SHP77 treated with DMSO at 0.1 percent for 48 hours (cell line): ENCODE results near the gene GRM2.

Experiments
- DNase-seq: peaks from one replicate; lab custom pipeline; 2025; lab: John Stamatoyannopoulos, UW

GRM2 gene

GRCh38 chr3:51680196-51680595, 26.7 kb upstream of the GRM2 start:
- no peak for DNase-seq

GRCh38 chr3:51680663-51681230, 26.1 kb upstream of the GRM2 start:
- no peak for DNase-seq

GRCh38 chr3:51681453-51681852, 25.4 kb upstream of the GRM2 start:
- DNase-seq: no peak

- DNase-seq: peak; percentile 35
These were observed 24.8 kb upstream of the GRM2 start for GRCh38 chr3:51682079-51682478.

GRCh38 chr3:51682526-51682925, 24.3 kb upstream of the GRM2 start:
- no peak for DNase-seq

- no peak for DNase-seq
These were observed 23.3 kb upstream of the GRM2 start for GRCh38 chr3:51683566-51683965.

GRCh38 chr3:51684971-51685751, 21.7 kb upstream of the GRM2 start:
- DNase-seq: no peak

GRCh38 chr3:51686056-51686455, 20.8 kb upstream of the GRM2 start:
- no peak for DNase-seq

- no peak for DNase-seq
These were observed 20.2 kb upstream of the GRM2 start for GRCh38 chr3:51686512-51687215.

- no peak for DNase-seq
These were observed 19.2 kb upstream of the GRM2 start for GRCh38 chr3:51687431-51688205.

GRCh38 chr3:51688206-51688600, 18.7 kb upstream of the GRM2 start:
- DNase-seq: no peak

GRCh38 chr3:51691021-51691420, 15.8 kb upstream of the GRM2 start:
- no peak for DNase-seq

GRCh38 chr3:51691949-51692348, 14.9 kb upstream of the GRM2 start:
- no peak for DNase-seq

- no peak for DNase-seq
These were observed 13.9 kb upstream of the GRM2 start for GRCh38 chr3:51692980-51693395.

- no peak for DNase-seq
These were observed 9.9 kb upstream of the GRM2 start for GRCh38 chr3:51696954-51697353.

- DNase-seq: no peak
These were observed 8.7 kb upstream of the GRM2 start for GRCh38 chr3:51698209-51698608.

GRCh38 chr3:51700403-51700802, 6.5 kb upstream of the GRM2 start:
- no peak for DNase-seq

GRCh38 chr3:51702156-51702555, 4.7 kb upstream of the GRM2 start:
- no peak for DNase-seq

GRCh38 chr3:51703068-51703760, 3.7 kb upstream of the GRM2 start:
- no peak for DNase-seq

- DNase-seq: no peak
These were observed 2.9 kb upstream of the GRM2 start for GRCh38 chr3:51703761-51704510.

GRCh38 chr3:51704511-51704950, 2.3 kb upstream of the GRM2 start:
- DNase-seq: no peak
